GM04504 (cell line): Measurements from ENCODE around the gene TATDN3.
"Not testable (repeated sequence)": the region's sequence is repeated elsewhere in the genome, so short reads cannot be mapped to it uniquely, and the experiment has no call there.

Experiments
- DNase-seq: peaks from one replicate; pipeline ENCODE4 v3.0.0-alpha.2; 2012; ENCODE audit warnings: low read depth

Gene TATDN3

DNA sequence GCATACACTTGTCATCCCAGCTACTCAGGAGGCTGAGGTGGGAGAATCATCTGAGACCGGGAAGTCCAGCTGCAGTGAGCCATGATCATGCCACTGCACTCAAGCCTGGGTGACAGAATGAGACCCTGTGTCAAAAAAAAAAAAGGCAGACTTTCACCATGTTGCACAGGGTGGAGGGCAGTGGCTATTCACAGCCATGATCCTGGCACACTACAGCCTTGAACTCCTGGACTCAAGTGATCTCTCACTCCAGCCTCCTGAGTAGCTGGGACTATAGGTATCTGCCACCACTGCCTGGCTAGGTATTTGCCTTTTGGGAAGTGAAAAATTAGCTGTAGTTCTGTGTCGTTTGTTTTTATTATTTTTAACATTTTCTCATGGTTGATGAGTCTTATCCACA, 36.7 kb downstream of the TATDN3 start:
- DNase-seq = no peak

DNA sequence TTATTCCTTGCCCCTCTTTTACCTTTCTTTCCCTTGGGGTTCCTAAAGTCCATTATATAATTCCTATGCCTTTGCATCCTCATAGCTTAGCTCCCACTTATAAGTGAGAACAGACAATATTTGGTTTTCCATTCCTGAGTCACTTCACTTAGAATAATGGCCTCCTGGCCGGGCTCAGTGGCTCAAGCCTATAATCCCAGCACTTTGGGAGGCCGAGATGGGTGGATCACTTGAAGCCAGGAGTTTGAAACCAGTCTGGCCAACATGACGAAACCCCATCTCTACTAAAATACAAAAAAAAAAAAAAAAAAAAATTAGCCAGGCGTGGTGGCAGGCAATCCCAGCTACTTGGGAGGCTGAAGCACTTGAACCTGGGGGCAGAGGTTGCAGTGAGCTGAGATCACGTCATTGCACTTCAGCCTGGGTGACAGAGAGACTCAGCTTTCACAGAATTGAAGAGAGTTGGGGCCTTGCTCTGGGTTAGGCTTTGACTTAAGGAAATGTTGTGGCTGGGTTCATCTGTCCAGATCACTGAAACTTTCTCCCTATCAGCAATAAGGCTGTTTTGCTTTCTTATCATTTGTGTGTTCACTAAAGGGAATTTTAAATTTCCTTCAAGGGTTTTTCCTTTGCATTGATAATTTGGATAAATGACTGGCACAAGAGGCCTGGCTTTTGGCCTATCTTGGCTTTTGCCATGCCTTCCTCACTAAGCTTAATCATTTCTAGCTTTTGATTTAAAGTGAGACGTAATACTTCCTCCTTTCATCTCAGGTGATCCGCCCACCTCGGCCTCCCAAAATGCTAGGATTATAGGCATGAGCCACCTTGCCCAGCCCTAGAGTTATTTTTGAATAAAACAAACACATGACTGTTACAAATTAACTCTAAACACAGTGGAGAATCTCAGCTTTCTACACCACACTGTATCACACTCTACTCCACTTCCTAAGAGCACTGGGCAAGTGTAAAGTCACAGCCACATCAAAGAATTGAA, 41.8 kb downstream of the TATDN3 start:
- DNase-seq = not testable (repeated sequence)

DNA sequence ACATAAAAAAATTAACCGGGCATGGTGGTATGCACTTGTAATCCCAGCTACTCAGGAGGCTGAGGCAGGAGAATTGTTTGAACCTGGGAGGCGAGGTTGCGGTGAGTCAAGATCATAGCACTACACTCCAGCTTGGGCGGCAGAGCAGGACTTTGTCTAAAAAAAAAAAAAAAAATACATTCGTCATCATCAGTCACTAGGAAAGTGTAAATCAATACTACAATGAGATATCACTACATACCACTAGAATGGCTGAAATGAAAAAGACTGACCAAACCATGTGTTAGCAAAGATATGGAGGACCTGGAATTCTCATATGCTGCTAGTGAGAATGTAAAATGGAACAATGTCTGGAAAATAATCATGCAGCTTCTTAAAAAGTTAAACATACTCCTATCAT, 46.5 kb downstream of the TATDN3 start:
- DNase-seq = no peak

DNA sequence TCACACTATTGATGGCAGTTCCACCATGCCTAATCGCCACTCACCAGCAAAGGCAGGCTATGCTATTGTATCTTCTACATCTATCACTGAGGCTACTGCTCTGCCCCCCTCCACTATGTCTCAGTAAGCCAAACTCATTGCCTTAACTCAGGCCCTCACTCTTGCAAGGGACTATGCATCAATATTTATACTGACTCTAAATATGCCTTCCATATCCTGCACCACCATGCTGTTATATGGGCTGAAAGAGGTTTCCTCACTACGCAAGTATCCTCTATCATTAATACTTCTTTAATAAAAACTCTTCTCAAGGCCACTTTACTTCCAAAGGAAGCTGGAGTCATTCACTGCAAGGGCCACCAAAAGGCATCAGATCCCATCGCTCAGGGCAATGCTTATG, 52.8 kb downstream of the TATDN3 start:
- not testable (repeated sequence) for DNase-seq

DNA sequence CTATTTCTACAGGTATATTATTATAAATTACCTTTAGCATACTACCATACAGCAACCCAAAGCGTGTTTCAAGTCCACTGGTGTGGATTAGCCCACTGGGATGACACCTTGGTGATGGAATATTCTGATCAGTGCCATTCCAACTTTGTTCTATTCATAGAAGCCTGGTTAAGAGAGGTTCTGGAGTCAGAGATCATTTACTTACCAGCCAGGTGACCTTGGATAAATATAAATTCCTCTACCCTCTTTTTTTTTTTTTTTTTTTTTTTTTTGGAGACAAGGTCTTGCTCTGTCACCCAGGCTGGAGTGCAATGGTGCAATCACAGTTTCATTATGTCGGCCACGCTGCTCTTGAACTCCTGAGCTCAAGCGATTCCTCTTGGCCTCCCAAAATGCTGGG, 55.9 kb downstream of the TATDN3 start, which contains the start of gene SPATA45:
TSS of gene SPATA45 (minus strand) at position 101 of the 400 bp plus-strand sequence. CDS start 11,500 bp downstream, outside the sequence.
- no peak for DNase-seq

DNA sequence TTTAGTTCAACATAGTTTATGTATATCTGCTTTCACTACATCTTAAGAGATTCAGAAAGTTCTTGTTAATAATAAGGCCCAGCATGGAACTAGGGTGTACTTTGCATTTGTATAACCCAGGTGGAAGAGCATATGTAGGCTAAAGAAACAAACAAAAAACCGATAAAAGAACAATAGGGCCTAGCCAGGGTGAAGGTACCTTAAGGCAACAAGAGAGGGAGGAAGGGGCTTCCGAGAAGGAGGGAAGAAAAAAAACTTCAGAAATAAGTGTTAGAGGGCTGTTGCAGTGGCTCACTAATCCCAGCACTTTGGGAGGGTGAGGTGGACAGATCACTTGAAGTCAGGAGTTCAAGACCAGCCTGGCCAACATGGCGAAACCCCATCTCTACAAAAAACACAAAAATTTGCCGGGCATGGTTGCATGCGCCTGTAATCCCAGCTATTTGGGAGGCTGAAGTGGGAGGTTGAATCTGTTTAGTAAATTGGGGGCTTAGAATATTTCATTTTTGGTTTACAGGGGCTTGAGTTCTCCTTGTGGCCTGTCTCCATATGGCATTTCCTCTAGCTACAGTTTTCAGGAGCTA, 60.5 kb downstream of the TATDN3 start:
- DNase-seq = no peak

DNA sequence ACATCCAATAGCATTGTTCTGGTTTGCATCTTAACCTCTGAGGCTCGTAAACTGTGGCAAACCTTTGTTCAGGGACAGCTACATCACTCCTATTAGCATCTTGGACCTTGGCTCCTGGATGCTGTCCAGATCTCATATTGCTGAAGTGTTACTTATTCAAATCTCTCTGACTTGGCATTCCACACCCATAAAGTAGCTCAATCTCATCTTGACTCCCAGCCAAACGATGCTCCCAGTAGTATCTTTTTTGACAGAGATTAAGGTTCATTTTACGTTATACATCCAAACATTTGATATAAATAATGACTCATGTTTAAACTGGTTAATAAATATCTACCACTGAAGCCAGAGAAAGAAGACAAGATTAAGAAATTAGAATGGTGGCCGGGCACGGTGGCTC, 62.0 kb downstream of the TATDN3 start:
- DNase-seq = no peak

DNA sequence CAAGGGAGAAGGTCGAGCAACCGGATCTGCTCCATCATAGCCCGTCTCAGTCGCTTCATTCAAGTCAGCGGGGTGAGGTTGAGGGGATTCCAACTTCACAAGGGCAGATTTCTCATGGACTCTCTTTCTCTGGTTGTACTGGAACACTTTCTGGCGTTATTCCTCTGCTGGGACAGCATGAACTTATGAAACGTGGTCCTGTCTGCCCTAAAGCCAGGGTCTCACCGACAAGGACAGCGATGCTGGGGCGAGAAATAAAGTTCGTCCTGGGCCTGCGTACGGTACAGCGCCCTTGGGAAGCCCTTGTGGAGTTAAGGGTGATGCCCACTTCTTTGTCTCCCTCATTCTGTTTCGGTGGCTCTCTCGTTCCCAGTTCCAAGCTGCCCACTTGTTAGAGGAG, 65.1 kb downstream of the TATDN3 start:
- no peak for DNase-seq

DNA sequence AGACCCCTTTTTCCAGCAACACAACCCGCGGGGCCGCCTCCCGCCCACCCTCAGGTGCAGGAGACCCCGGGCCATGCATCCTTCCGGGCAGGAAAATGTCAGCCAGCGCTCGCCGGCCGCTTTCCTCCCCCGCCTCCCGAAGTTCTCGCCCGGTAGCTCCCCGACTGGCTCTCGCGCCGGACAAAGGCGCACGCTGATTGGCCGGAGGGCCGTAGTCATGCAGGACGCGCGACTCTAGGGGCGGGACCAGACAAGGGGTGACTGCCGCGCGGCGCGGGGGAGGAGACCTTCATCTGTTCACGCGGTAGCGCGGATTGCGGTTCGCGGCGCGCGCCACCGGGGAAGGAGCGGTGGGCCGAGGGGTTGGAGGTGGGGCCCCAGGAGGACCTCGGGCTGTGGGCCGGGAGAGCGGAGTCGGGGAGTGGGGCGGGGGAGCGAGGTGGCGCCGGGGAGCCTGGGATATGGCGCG, 66.3 kb downstream of the TATDN3 start, which contains the start of gene FLVCR1:
TSS of gene FLVCR1 (plus strand) at position 284 of the 469 bp plus-strand sequence. CDS start at position 462, 178 bp downstream.
- DNase-seq = peak; percentile 85

DNA sequence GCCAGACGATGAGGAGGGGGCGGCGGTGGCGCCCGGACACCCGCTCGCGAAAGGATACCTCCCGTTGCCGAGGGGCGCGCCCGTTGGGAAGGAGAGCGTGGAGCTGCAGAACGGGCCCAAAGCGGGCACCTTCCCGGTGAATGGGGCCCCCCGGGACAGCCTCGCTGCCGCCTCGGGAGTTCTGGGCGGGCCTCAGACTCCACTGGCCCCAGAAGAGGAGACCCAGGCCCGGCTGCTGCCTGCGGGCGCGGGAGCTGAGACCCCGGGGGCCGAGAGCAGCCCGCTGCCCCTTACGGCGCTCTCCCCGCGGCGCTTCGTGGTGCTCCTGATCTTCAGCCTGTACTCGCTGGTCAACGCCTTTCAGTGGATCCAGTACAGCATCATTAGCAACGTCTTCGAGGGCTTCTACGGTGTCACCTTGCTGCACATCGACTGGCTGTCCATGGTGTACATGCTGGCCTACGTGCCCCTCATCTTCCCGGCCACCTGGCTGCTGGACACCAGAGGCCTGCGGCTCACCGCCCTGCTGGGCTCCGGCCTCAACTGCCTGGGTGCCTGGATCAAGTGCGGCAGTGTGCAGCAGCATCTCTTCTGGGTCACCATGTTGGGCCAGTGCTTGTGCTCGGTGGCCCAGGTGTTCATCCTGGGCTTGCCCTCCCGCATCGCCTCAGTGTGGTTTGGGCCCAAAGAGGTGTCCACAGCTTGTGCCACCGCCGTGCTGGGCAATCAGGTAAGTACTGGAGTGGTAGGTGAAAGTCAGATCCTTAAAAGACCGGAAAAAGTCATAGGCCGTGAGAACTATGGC, 67.0 kb downstream of the TATDN3 start:
- no peak for DNase-seq

DNA sequence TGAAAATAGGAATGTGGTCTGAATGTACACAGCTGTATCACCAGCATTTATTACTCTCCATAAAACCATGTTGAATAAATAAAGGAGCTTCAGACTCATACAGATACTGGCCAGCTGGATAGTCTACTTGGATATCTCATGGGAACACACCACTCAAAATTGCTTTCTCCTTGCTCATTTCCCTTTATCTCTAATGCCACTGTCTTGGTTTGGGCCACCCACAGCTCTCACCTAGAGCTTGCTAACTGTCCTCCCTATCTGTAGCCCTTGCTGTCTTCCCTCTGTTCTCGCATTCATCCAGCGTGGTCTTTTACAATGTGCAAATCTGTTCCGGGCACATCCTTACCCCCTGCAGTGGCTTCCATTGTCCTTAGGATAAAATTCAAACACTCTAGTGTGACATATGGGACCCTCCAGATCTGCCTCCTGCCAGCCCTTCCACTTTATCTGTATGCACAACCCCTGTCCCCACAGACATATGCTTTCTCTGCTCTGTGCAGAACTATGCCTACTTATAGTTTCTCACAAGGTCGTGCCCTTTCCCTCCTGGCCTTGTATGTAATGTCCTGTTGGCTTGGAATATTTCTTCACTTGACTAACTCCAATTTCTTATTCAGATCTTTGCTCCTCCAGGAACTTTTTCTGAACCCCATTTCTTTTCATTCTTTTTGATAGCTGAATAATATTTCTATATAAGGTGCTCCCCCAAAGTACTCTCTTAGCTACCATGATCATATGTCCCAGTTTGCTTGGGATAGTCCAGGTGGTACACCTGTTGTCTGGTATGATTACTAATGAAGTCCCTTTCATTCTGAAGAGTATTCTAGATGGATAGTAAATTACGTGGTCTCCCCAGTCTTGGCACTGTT, 69.3 kb downstream of the TATDN3 start:
- DNase-seq = no peak

DNA sequence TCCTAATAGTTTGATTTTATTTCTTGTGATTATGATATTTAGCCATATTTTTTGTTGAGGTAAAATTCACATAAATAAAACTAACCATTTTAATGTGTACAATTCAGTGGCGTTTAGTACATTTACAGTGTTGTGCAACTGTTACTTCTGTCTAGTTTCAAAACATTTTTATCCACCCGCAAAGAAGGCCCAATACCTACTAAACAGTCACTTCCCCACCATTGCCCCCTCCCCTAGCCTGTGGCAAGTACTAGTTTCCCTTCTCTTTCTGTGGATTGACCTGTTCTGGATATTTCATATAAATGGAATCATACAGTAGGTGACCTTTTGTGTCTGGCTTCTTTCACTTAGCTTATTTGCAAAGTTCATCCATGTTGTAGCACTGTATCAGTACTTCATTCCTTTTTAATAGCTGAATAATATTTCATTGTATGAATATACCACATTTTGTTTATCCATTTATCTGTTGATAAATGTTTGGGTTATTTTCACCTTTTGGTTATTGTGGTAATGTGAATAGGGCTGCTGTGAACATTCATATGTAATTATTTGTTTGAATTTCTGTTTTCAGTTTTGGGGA, 70.5 kb downstream of the TATDN3 start:
- no peak for DNase-seq

DNA sequence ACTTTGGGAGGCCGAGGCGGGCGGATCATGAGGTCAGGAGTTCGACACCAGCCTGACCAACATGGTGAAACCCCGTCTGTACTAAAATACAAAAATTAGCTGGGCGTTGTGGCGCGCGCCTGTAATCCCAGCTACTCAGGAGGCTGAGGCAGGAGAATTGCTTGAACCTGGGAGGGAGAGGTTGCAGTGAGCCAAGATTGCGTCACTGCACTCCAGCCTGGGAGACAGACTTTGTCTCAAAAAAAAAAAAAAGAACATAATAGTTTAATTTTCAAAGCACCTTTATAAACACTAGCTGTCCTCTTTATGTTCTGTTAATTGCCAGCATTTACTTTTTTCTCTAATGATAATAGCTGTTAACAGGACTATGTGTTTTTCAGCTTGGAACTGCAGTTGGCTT, 71.7 kb downstream of the TATDN3 start:
- not testable (repeated sequence) for DNase-seq

DNA sequence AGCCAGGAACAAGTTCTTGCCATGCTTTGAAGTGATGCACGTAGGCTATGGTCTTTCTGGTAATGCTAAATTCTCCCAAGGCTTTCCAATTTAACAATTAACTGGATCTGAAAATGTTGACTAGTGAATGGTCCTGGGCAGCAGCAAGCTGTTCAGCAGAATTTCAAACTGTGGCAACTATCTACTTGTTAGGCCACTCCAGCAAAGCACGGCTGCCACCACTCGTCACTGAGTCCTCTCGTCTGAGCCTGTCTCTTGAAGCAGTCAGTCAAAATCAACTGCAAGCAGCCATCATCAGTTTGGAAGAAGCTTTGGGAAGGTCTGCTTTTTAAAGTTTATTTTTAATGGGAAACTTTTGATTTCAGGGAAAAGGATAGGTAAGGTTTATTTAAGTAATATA, 72.5 kb downstream of the TATDN3 start:
- no peak for DNase-seq
